Stimulated activated CD8-positive, alpha-beta memory T cell treated with anti-CD3 and anti-CD28 coated beads, Interleukin-4, amount 100 ng/mL, for 24 hours (primary cell): ENCODE results near the gene TUG1.

Experiments
- DNase-seq: peaks from one replicate; pipeline ENCODE4 v3.0.0-alpha.2; 2020; ENCODE audit warnings: low read depth

Gene TUG1

GRCh38 chr22:30947816-30948454 is 21.1 kb upstream of the TUG1 start:
- no peak for DNase-seq

- DNase-seq: no peak
Measured at GRCh38 chr22:30948930-30949342, 20.1 kb upstream of the TUG1 start.

- no peak for DNase-seq
Measured at GRCh38 chr22:30949934-30950660, 19.0 kb upstream of the TUG1 start.

GRCh38 chr22:30953206-30953605 is 15.9 kb upstream of the TUG1 start:
- DNase-seq: no peak

- DNase-seq: no peak
Measured at GRCh38 chr22:30955153-30955552, 13.9 kb upstream of the TUG1 start.

- no peak for DNase-seq
Measured at GRCh38 chr22:30964858-30965257, 4.2 kb upstream of the TUG1 start.

- DNase-seq: no peak
Measured at GRCh38 chr22:30968015-30968923, 796 bp upstream of the TUG1 start, which contains the start of gene MORC2. TSS of gene MORC2 (minus strand) at chr22:30968774. CDS start at chr22:30967889, 885 bp downstream.

- no peak for DNase-seq
Measured at GRCh38 chr22:30969532-30970355, 679 bp downstream of the TUG1 start.

GRCh38 chr22:30970356-30970746 is 1.3 kb downstream of the TUG1 start:
- no peak for DNase-seq

GRCh38 chr22:30978304-30978962 is 9.4 kb downstream of the TUG1 start:
- DNase-seq: no peak

- DNase-seq: no peak
Measured at GRCh38 chr22:30979932-30980331, 10.9 kb downstream of the TUG1 start.

- no peak for DNase-seq
Measured at GRCh38 chr22:30982512-30982911, 13.4 kb downstream of the TUG1 start.

- DNase-seq: no peak
Measured at GRCh38 chr22:30984317-30984716, 15.3 kb downstream of the TUG1 start.

GRCh38 chr22:30985561-30986208 is 16.6 kb downstream of the TUG1 start:
- DNase-seq: no peak

GRCh38 chr22:30989474-30989873 is 20.4 kb downstream of the TUG1 start:
- DNase-seq: no peak

GRCh38 chr22:30990690-30991089 is 21.6 kb downstream of the TUG1 start:
- no peak for DNase-seq

- no peak for DNase-seq
Measured at GRCh38 chr22:30992565-30992964, 23.5 kb downstream of the TUG1 start.

- no peak for DNase-seq
Measured at GRCh38 chr22:30994960-30995359, 25.9 kb downstream of the TUG1 start.

GRCh38 chr22:30996462-30996861 is 27.4 kb downstream of the TUG1 start:
- DNase-seq: no peak

- no peak for DNase-seq
Measured at GRCh38 chr22:30998329-30998728, 29.3 kb downstream of the TUG1 start.
